HG02571 (cell line): Measurements from ENCODE around the gene NME3.
"Not testable (repeated sequence)": the region's sequence is repeated elsewhere in the genome, so short reads cannot be mapped to it uniquely, and the experiment has no call there.

Experiments used
- ATAC-seq: cut with Tn5 transposase; IDR thresholded peaks from one replicate; pipeline ENCODE4 v1.9.1; 2021; ENCODE audit warnings: mild to moderate bottlenecking, moderate library complexity; ENCODE audit not compliant: unreplicated experiment

The NME3 gene

GRCh38 chr16:1754204-1754603 is 17.1 kb downstream of the NME3 start:
- no peak for ATAC-seq

- ATAC-seq = no peak
Observed at GRCh38 chr16:1752853-1753252, 18.5 kb downstream of the NME3 start.

GRCh38 chr16:1751946-1752345 is 19.4 kb downstream of the NME3 start:
- ATAC-seq = no peak

- ATAC-seq = no peak
Observed at GRCh38 chr16:1749152-1750117, 21.9 kb downstream of the NME3 start.

- ATAC-seq = no peak
Observed at GRCh38 chr16:1747934-1748333, 23.4 kb downstream of the NME3 start.

- no peak for ATAC-seq
Observed at GRCh38 chr16:1746693-1747195, 24.6 kb downstream of the NME3 start.

GRCh38 chr16:1745900-1746692 is 25.2 kb downstream of the NME3 start:
- no peak for ATAC-seq

GRCh38 chr16:1745181-1745899 is 26.0 kb downstream of the NME3 start:
- no peak for ATAC-seq

- no peak for ATAC-seq
Observed at GRCh38 chr16:1744338-1744840, 27.0 kb downstream of the NME3 start.

- ATAC-seq = no peak
Observed at GRCh38 chr16:1743376-1744337, 27.7 kb downstream of the NME3 start.

- no peak for ATAC-seq
Observed at GRCh38 chr16:1741553-1742165, 29.7 kb downstream of the NME3 start.

- ATAC-seq = no peak
Observed at GRCh38 chr16:1740781-1741490, 30.4 kb downstream of the NME3 start.

GRCh38 chr16:1740234-1740633 is 31.1 kb downstream of the NME3 start:
- ATAC-seq = no peak

GRCh38 chr16:1734816-1735215 is 36.5 kb downstream of the NME3 start:
- ATAC-seq = no peak

- no peak for ATAC-seq
Observed at GRCh38 chr16:1734123-1734522, 37.2 kb downstream of the NME3 start.

GRCh38 chr16:1732551-1732987 is 38.8 kb downstream of the NME3 start:
- ATAC-seq = not testable (repeated sequence)

GRCh38 chr16:1732071-1732470 is 39.3 kb downstream of the NME3 start:
- no peak for ATAC-seq

- no peak for ATAC-seq
Observed at GRCh38 chr16:1731603-1732002, 39.7 kb downstream of the NME3 start.

GRCh38 chr16:1731073-1731472 is 40.3 kb downstream of the NME3 start:
- ATAC-seq = no peak
